ENCODE data around the gene SPATA2L. TPM values are rescaled to one million over a fixed set of nuclear protein-coding genes. Genes with fewer than 3 reads are reported as not detected.

Gene SPATA2L
- total RNA-seq, 1 donor from 2014 or later, result 7.6 TPM

- Histone ChIP-seq H4K20me1 (ENCODE audit: low read depth) (peaks cover 1% of the 10 kb centered on the region), H3K4me2 (no peak overlapping the region), H3K36me3 (no peaks in the 10 kb centered on the region), H3K79me2 (ENCODE audit: low read depth) (no peaks in the 10 kb centered on the region), H3K4me1 (peaks cover 3% of the 10 kb centered on the region), H3K9ac (no peak overlapping the region), H3K27me3 (peaks cover 18% of the 10 kb centered on the region), H3K27ac (no peak overlapping the region), H2AFZ (replicated peaks) (no peak overlapping the region), H3K9me3 (ENCODE audit: low read depth) (no peaks in the 10 kb centered on the region), H3F3A (ENCODE audit: low read depth) (peaks cover 17% of the 10 kb centered on the region), H3K4me3 (no peak overlapping the region)
- H3K27me3 Mint-ChIP-seq (ENCODE audit: insufficient read depth, low read depth), result peaks cover 16% of the 10 kb centered on the region
- H3K4me3 Mint-ChIP-seq, result no peak overlapping the region
- no peaks in the 10 kb centered on the region for H3K9me3 Mint-ChIP-seq
- no peak for DNase-seq (ENCODE audit: low spot score)
- H3K36me3 Mint-ChIP-seq, result peaks cover 3% of the 10 kb centered on the region
- peaks cover 16% of the 10 kb centered on the region for H3K4me1 Mint-ChIP-seq
- TF ChIP-seq CTCF (IDR thresholded peaks at IDR 0.05), result no peak
- no peak for TF ChIP-seq EZH2phosphoT487 (IDR thresholded peaks at IDR 0.05)
- no peak for TF ChIP-seq EZH2 (IDR thresholded peaks at IDR 0.05)
- H3K27ac Mint-ChIP-seq, result peak overlapping the region; percentile 72
Observed at GRCh38 chr16:89716493-89716892, 15.0 kb upstream of the SPATA2L start.

DNA sequence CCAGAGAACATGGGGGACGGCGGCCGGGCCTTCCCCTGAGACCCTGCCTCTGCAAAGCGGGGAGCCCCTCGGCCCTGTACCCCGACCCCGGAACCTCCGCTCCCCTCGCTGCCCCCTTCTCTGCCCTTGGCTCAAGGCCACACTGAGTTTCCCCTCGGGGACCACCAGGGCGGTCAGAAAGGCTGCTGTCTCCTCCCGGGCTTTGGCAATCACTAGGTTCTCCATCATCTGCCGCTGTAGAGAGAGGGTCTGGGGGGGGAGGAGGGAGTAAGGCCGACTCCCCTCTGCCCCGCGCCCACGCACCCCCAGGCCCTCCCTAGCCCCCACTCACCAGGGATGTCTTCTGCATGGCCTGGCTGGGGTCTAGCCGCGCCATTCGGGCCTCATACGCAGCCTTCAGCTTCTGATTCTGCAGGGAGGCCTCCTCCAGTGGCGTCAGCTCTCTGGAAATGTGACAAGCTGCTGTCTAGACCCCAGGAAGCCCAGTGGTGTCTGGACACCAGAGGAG, 10.8 kb upstream of the SPATA2L start:
- TF ChIP-seq CTCF (IDR thresholded peaks at IDR 0.05) (no peak), EZH2phosphoT487 (IDR thresholded peaks at IDR 0.05) (no peak), EZH2 (IDR thresholded peaks at IDR 0.05) (no peak)
- Mint-ChIP-seq H3K4me3 (peak overlapping the region; percentile 72), H3K27ac (no peak overlapping the region), H3K4me1 (peaks cover 8% of the 10 kb centered on the region), H3K27me3 (ENCODE audit: insufficient read depth, low read depth) (peaks cover 13% of the 10 kb centered on the region), H3K36me3 (peaks cover 4% of the 10 kb centered on the region), H3K9me3 (no peaks in the 10 kb centered on the region)
- Histone ChIP-seq H3K27me3 (no peaks in the 10 kb centered on the region), H4K20me1 (ENCODE audit: low read depth) (no peaks in the 10 kb centered on the region), H3K4me3 (peak overlapping the region; percentile 69), H3F3A (ENCODE audit: low read depth) (peaks cover 8% of the 10 kb centered on the region), H2AFZ (replicated peaks) (peak overlapping the region; percentile 67), H3K27ac (no peak overlapping the region), H3K4me2 (peak overlapping the region; percentile 79), H3K9me3 (ENCODE audit: low read depth) (no peaks in the 10 kb centered on the region), H3K9ac (peak overlapping the region; percentile 4), H3K36me3 (no peaks in the 10 kb centered on the region), H3K4me1 (peaks cover 11% of the 10 kb centered on the region), H3K79me2 (ENCODE audit: low read depth) (no peaks in the 10 kb centered on the region)
- peak; percentile 34 for DNase-seq (ENCODE audit: low spot score)

- Histone ChIP-seq H3K9me3 (ENCODE audit: low read depth) (no peaks in the 10 kb centered on the region), H3F3A (ENCODE audit: low read depth) (peaks cover 8% of the 10 kb centered on the region), H3K79me2 (ENCODE audit: low read depth) (no peaks in the 10 kb centered on the region), H3K36me3 (no peaks in the 10 kb centered on the region), H3K4me3 (peak overlapping the region; percentile 69), H3K27me3 (no peaks in the 10 kb centered on the region), H3K9ac (peak overlapping the region; percentile 4), H2AFZ (replicated peaks) (peak overlapping the region; percentile 67), H3K4me2 (peak overlapping the region; percentile 79), H4K20me1 (ENCODE audit: low read depth) (no peaks in the 10 kb centered on the region), H3K4me1 (peaks cover 11% of the 10 kb centered on the region), H3K27ac (no peak overlapping the region)
- no peaks in the 10 kb centered on the region for H3K9me3 Mint-ChIP-seq
- H3K36me3 Mint-ChIP-seq, result peaks cover 4% of the 10 kb centered on the region
- no peak overlapping the region for H3K4me3 Mint-ChIP-seq
- peak; percentile 65 for DNase-seq (ENCODE audit: low spot score)
- no peak for TF ChIP-seq CTCF (IDR thresholded peaks at IDR 0.05)
- no peak for TF ChIP-seq EZH2phosphoT487 (IDR thresholded peaks at IDR 0.05)
- no peak for TF ChIP-seq EZH2 (IDR thresholded peaks at IDR 0.05)
- H3K4me1 Mint-ChIP-seq, result peaks cover 8% of the 10 kb centered on the region
- H3K27ac Mint-ChIP-seq, result no peak overlapping the region
- peaks cover 15% of the 10 kb centered on the region for H3K27me3 Mint-ChIP-seq (ENCODE audit: insufficient read depth, low read depth)
Observed at GRCh38 chr16:89711601-89712273, 10.2 kb upstream of the SPATA2L start.
